ENCODE results near the gene BAIAP3.

DNA sequence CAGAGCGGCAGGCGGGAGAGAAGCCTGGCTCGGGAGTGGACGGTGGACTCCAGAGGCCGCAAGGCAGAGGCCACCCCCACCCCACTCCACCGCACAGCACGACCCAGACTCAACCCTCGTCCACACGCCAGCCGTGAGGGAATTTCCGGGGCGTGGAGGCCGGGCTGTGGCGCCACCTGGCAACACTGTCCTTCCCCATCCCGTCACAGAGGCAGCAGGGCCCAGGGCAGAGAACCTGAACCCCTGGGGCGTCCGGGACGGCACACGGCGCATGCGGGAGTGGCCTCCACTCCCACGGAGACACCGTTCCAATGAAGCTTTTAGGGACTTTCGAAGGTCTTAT lies 41.8 kb downstream of the BAIAP3 start:
- TF ChIP-seq, protein P1, sequence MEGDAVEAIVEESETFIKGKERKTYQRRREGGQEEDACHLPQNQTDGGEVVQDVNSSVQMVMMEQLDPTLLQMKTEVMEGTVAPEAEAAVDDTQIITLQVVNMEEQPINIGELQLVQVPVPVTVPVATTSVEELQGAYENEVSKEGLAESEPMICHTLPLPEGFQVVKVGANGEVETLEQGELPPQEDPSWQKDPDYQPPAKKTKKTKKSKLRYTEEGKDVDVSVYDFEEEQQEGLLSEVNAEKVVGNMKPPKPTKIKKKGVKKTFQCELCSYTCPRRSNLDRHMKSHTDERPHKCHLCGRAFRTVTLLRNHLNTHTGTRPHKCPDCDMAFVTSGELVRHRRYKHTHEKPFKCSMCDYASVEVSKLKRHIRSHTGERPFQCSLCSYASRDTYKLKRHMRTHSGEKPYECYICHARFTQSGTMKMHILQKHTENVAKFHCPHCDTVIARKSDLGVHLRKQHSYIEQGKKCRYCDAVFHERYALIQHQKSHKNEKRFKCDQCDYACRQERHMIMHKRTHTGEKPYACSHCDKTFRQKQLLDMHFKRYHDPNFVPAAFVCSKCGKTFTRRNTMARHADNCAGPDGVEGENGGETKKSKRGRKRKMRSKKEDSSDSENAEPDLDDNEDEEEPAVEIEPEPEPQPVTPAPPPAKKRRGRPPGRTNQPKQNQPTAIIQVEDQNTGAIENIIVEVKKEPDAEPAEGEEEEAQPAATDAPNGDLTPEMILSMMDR (IDR thresholded peaks at IDR 0.05): no peak
- TF ChIP-seq POLR2A (IDR thresholded peaks at IDR 0.05): no peak

Data from right lobe of liver (tissue), 4 donors.